Caco-2 (cell line): ENCODE measurements around the gene FARS2. TPM values are rescaled to one million over a fixed set of nuclear protein-coding genes. Genes with fewer than 3 reads are reported as not detected.

ENCODE experiments used
- BruUV-seq: library from RNA; stranded (reverse); fragments of 400-500 nt; replicated peaks from 2 replicates; lab custom pipeline; 2021; lab: Mats Ljungman, UMichigan
- CTCF ChIA-PET: fragments of 300-600 bp; sonication (Branson Sonifier 250); formaldehyde crosslinking; loops from one replicate; lab custom pipeline; 2022; ENCODE audit warnings: antibody characterized with exemption; lab: Charles Lee
- POLR2A ChIA-PET: fragments of 300-600 bp; sonication (Branson Sonifier 250); formaldehyde crosslinking; loops from one replicate; lab custom pipeline; 2022; ENCODE audit warnings: antibody characterized with exemption; lab: Charles Lee
- DNase-seq, 2 experiments: peaks; one replicate each; pipeline versions ENCODE4 v3.0.0 to v3.0.0-alpha.2; 2020 to 2022
- H3K27me3 ChIP-seq: replicated peaks from 2 replicates; pipeline ENCODE4 v1.6.0; 2011; ENCODE audit warnings: low read length; ENCODE audit not compliant: control insufficient read depth, insufficient read depth
- H3K36me3 ChIP-seq: 2 replicates; pipeline ENCODE4 v1.5.1; 2011; ENCODE audit warnings: low read length; ENCODE audit not compliant: control insufficient read depth, insufficient read depth
- H3K4me1 ChIP-seq: fragments of 250-450 bp; sonication (Bioruptor Pico); 2 replicates; pipeline ENCODE4 v1.5.1; 2020; ENCODE audit warnings: mild to moderate bottlenecking
- H3K4me3 ChIP-seq: 2 replicates; pipeline ENCODE4 v1.5.1; 2011; ENCODE audit warnings: low read depth, mild to moderate bottlenecking, control low read depth, low read length
- H3K9me3 ChIP-seq: fragments of 250-450 bp; sonication (Bioruptor Pico); 2 replicates; pipeline ENCODE4 v1.5.1; 2020; ENCODE audit warnings: mild to moderate bottlenecking, moderate library complexity
- H3K27ac Mint-ChIP-seq: one replicate; pipeline ENCODE4 v1.8.0; 2022; ENCODE audit warnings: mixed read lengths; ENCODE audit not compliant: unreplicated experiment
- H3K27me3 Mint-ChIP-seq: one replicate; pipeline ENCODE4 v1.8.0; 2022; ENCODE audit warnings: mixed read lengths; ENCODE audit not compliant: insufficient read depth, unreplicated experiment
- H3K36me3 Mint-ChIP-seq: one replicate; pipeline ENCODE4 v1.8.0; 2022; ENCODE audit warnings: mild to moderate bottlenecking, mixed read lengths; ENCODE audit not compliant: insufficient read depth, unreplicated experiment
- H3K4me1 Mint-ChIP-seq: one replicate; pipeline ENCODE4 v1.8.0; 2022; ENCODE audit warnings: low read depth, mixed read lengths; ENCODE audit not compliant: unreplicated experiment
- H3K4me3 Mint-ChIP-seq: one replicate; pipeline ENCODE4 v1.8.0; 2022; ENCODE audit warnings: mild to moderate bottlenecking, moderate library complexity, mixed read lengths; ENCODE audit not compliant: unreplicated experiment
- H3K9me3 Mint-ChIP-seq: one replicate; pipeline ENCODE4 v1.8.0; 2022; ENCODE audit warnings: mixed read lengths; ENCODE audit not compliant: unreplicated experiment
- CTCF ChIP-seq, 2 experiments: fragments of 200-600 bp in 1 of 2; IDR thresholded peaks; 1 replicate in 1 of 2; 2 replicates in 1 of 2; pipeline versions ENCODE4 v1.5.1 to v1.8.0; 2011 to 2022; ENCODE audit warnings: antibody characterized with exemption in 1 of 2, control low read depth in 1 of 2, inconsistent platforms in 1 of 2, low read depth in 1 of 2, low read length in 1 of 2, mild to moderate bottlenecking in 1 of 2, moderate library complexity in 1 of 2; ENCODE audit not compliant: insufficient read depth in 1 of 2, severe bottlenecking in 1 of 2, unreplicated experiment in 1 of 2
- intact Hi-C: fragments of 100-400 bp; cut with micrococcal nuclease; formaldehyde crosslinking; loops from one replicate; pipeline ENCODE4 v1.10.0; 2022; ENCODE audit not compliant: unreplicated experiment
- total RNA-seq: library from RNA; stranded (reverse); gene quantifications from 2 replicates; pipeline ENCODE4 v1.2.3, GENCODE V29; 2022

FARS2 gene
- total RNA-seq, 1 experiment from 2014 or later = 15.4 TPM

- no peaks in the 10 kb centered on the region for H3K4me1 Mint-ChIP-seq
- intact Hi-C loops = no loop called here
- H3K27me3 Mint-ChIP-seq = no peaks in the 10 kb centered on the region
- DNase-seq = no peak
- no peak overlapping the region for H3K4me3 Mint-ChIP-seq
- no peaks in the 10 kb centered on the region for H3K36me3 ChIP-seq
- ChIA-PET CTCF (no interaction called here), POLR2A (no interaction called here)
- no peaks in the 10 kb centered on the region for H3K9me3 Mint-ChIP-seq
- H3K4me1 ChIP-seq = no peaks in the 10 kb centered on the region
- no peaks in the 10 kb centered on the region for H3K9me3 ChIP-seq
- no peaks in the 10 kb centered on the region for H3K36me3 Mint-ChIP-seq
- TF ChIP-seq CTCF (IDR thresholded peaks at IDR 0.05; ENCODE audit: insufficient read depth in 1 of 2, low read depth in 1 of 2, low read length in 1 of 2, severe bottlenecking in 1 of 2, unreplicated experiment in 1 of 2) = no peak
- H3K27me3 ChIP-seq = no peaks in the 10 kb centered on the region
- H3K4me3 ChIP-seq = no peak overlapping the region
- H3K27ac Mint-ChIP-seq = no peak overlapping the region
- BruUV-seq = no TSS peak
Measured at GRCh38 chr6:5531853-5532375, 270.6 kb downstream of the FARS2 start.

DNA sequence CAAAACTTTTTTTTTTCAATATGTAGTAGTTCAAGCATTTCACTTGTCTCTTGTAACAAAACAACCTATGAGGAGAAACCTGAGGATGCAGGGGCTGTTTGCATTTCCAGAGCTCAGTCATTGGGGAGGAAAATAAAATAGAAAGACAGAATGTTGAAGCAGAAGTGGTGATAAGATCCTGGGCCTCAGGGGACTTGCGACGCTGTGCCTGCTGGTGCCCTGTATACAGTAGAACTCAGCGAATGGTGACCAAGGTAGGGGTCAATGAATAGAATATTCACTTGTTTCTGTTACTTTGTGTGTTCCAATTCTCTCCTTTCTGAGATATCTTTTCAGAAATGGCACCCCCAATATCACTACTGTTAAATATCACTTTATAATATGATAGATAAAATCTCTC, 271.6 kb downstream of the FARS2 start:
- Histone ChIP-seq H3K4me3 (no peak overlapping the region), H3K36me3 (no peaks in the 10 kb centered on the region), H3K27me3 (no peaks in the 10 kb centered on the region), H3K4me1 (no peaks in the 10 kb centered on the region), H3K9me3 (no peaks in the 10 kb centered on the region)
- DNase-seq = no peak
- BruUV-seq = no TSS peak
- Mint-ChIP-seq H3K27me3 (no peaks in the 10 kb centered on the region), H3K27ac (no peak overlapping the region), H3K9me3 (no peaks in the 10 kb centered on the region), H3K4me3 (no peak overlapping the region), H3K36me3 (no peaks in the 10 kb centered on the region), H3K4me1 (no peaks in the 10 kb centered on the region)
- CTCF ChIA-PET = no interaction called here
- intact Hi-C loops = no loop called here
- TF ChIP-seq CTCF (IDR thresholded peaks at IDR 0.05; ENCODE audit: insufficient read depth in 1 of 2, low read depth in 1 of 2, low read length in 1 of 2, severe bottlenecking in 1 of 2, unreplicated experiment in 1 of 2) = no peak
- POLR2A ChIA-PET = no interaction called here

DNA sequence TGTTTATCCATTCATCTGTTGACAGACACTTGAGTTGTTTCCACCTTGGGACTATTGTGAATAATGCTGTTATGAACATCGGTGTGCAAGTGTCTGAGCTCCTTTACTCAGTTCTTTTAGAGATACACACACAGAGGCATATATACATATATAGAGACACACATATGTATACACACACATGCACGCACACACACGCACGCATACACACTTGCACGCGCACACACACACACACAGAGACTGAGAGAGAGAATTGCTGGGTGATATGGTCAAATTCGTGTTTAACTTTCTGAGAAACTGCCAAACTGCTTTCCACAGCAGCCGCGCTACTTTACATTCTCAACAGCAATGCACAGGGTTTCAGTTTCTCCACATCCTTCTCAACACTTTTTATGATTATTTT, 273.3 kb downstream of the FARS2 start:
- ChIA-PET CTCF (no interaction called here), POLR2A (no interaction called here)
- H3K27ac Mint-ChIP-seq = no peak overlapping the region
- no peaks in the 10 kb centered on the region for H3K9me3 Mint-ChIP-seq
- no peak overlapping the region for H3K4me3 Mint-ChIP-seq
- no peak overlapping the region for H3K4me3 ChIP-seq
- intact Hi-C loops = no loop called here
- H3K4me1 ChIP-seq = no peaks in the 10 kb centered on the region
- no peak for DNase-seq
- no peaks in the 10 kb centered on the region for H3K4me1 Mint-ChIP-seq
- H3K36me3 Mint-ChIP-seq = no peaks in the 10 kb centered on the region
- no peaks in the 10 kb centered on the region for H3K27me3 ChIP-seq
- no TSS peak for BruUV-seq
- no peaks in the 10 kb centered on the region for H3K9me3 ChIP-seq
- H3K36me3 ChIP-seq = no peaks in the 10 kb centered on the region
- no peak for TF ChIP-seq CTCF (IDR thresholded peaks at IDR 0.05; ENCODE audit: insufficient read depth in 1 of 2, low read depth in 1 of 2, low read length in 1 of 2, severe bottlenecking in 1 of 2, unreplicated experiment in 1 of 2)
- no peaks in the 10 kb centered on the region for H3K27me3 Mint-ChIP-seq
